ENCODE measurements around the gene MSANTD3. TPM values are rescaled to one million over a fixed set of nuclear protein-coding genes. Genes with fewer than 3 reads are reported as not detected.

Gene MSANTD3
- total RNA-seq, 5 donors from 2014 or later (not counting 1 experiment from before 2014, with no cell fraction given): 7.7 to 15.3 (median 13.1) TPM

- POLR2A ChIA-PET: interaction anchor here in 1 of 2 donors (0.7 kb wide), 1 partner anchor 70 kb away, joined by 3 read pairs; no protein-coding TSS in a partner anchor
- H3K4me1 Mint-ChIP-seq: no peaks in the 10 kb centered on the region
- no peaks in the 10 kb centered on the region for H3K27me3 ChIP-seq (replicated peaks in 1 of 2; ENCODE audit: control insufficient read depth in 2 of 2, extremely low read depth in 1 of 2, insufficient read depth in 2 of 2, low read length in 1 of 2)
These were observed 29.2 kb upstream of the MSANTD3 start for GRCh38 chr9:100397529-100398266.

GRCh38 chr9:100401042-100401441 lies 25.9 kb upstream of the MSANTD3 start:
- no peak for DNase-seq
- WGBS (ENCODE audit: insufficient coverage): 86% methylated on average over 1 of the region's 1 CpG
- H3K9me3 ChIP-seq: no peaks in the 10 kb centered on the region
- CTCF ChIA-PET: interaction anchor here in 1 of 2 donors (0.6 to 0.8 kb wide), 2 partner anchors 58 to 1423 kb away, joined by 3 to 4 read pairs; no protein-coding TSS in a partner anchor
- Mint-ChIP-seq H3K4me3 (no peak overlapping the region), H3K4me1 (no peaks in the 10 kb centered on the region), H3K9me3 (no peaks in the 10 kb centered on the region), H3K27me3 (peaks cover 10 to 13% of the 10 kb centered on the region in 2 donors), H3K36me3 (no peaks in the 10 kb centered on the region), H3K27ac (no peak overlapping the region)
- no peak overlapping the region for H3K27ac ChIP-seq (ENCODE audit: low read length)
- POLR2A ChIA-PET: no interaction called here
- H3K4me3 ChIP-seq (ENCODE audit: control insufficient read depth in 1 of 2, extremely low read depth in 1 of 2, low read length in 1 of 2): no peak overlapping the region
- ATAC-seq (replicated peaks in 1 of 4): no peak
- peaks cover 0 to 5% of the 10 kb centered on the region in 2 experiments for H3K27me3 ChIP-seq (replicated peaks in 1 of 2; ENCODE audit: control insufficient read depth in 2 of 2, extremely low read depth in 1 of 2, insufficient read depth in 2 of 2, low read length in 1 of 2)
- no peaks in the 10 kb centered on the region for H3K36me3 ChIP-seq (ENCODE audit: control insufficient read depth in 2 of 2, extremely low read depth in 1 of 2, insufficient read depth in 1 of 2, low read length in 1 of 2)
- H3K4me1 ChIP-seq (ENCODE audit: control insufficient read depth in 1 of 2, extremely low read depth in 1 of 2, insufficient read depth in 2 of 2, low read length in 2 of 2): no peaks in the 10 kb centered on the region

More at GRCh38 chr9:100397529-100398266, 29.2 kb upstream of the MSANTD3 start:
- no peaks in the 10 kb centered on the region for H3K4me1 ChIP-seq (ENCODE audit: control insufficient read depth in 1 of 2, extremely low read depth in 1 of 2, insufficient read depth in 2 of 2, low read length in 2 of 2)
- CTCF ChIA-PET: interaction anchor here (0.6 to 0.7 kb wide), 2 partner anchors 27 to 58 kb away, joined by 5 to 7 read pairs; no protein-coding TSS in a partner anchor
- no peak overlapping the region for H3K27ac ChIP-seq (ENCODE audit: low read length)
- Mint-ChIP-seq H3K27ac (no peak overlapping the region), H3K4me3 (no peak overlapping the region), H3K9me3 (no peaks in the 10 kb centered on the region), H3K36me3 (no peaks in the 10 kb centered on the region), H3K27me3 (peaks cover 3 to 5% of the 10 kb centered on the region in 2 donors)
- no peak for ATAC-seq (replicated peaks in 1 of 4)
- H3K9me3 ChIP-seq: no peaks in the 10 kb centered on the region
- H3K36me3 ChIP-seq (ENCODE audit: control insufficient read depth in 2 of 2, extremely low read depth in 1 of 2, insufficient read depth in 1 of 2, low read length in 1 of 2): no peaks in the 10 kb centered on the region
- H3K4me3 ChIP-seq (ENCODE audit: control insufficient read depth in 1 of 2, extremely low read depth in 1 of 2, low read length in 1 of 2): no peak overlapping the region
- 80% methylated on average over 1 of the region's 3 CpGs for WGBS (ENCODE audit: insufficient coverage)
- no peak for DNase-seq

GRCh38 chr9:100406962-100407361 lies 20.0 kb upstream of the MSANTD3 start:
- ChIA-PET CTCF (interaction anchor here in 1 of 2 donors (0.6 kb wide), 1 partner anchor 1270 kb away, joined by 4 read pairs; no protein-coding TSS in a partner anchor), POLR2A (interaction anchor here (0.5 to 0.6 kb wide), 3 partner anchors 18 to 149 kb away, joined by 3 to 9 read pairs (median 8); no protein-coding TSS in a partner anchor)
- 100% methylated on average over 1 of the region's 1 CpG for WGBS (ENCODE audit: insufficient coverage)

GRCh38 chr9:100408546-100409175 lies 18.3 kb upstream of the MSANTD3 start:
- 80% methylated on average over 1 of the region's 5 CpGs for WGBS (ENCODE audit: insufficient coverage)
- Mint-ChIP-seq H3K36me3 (no peaks in the 10 kb centered on the region), H3K9me3 (peaks cover 0 to 3% (median 0%) of the 10 kb centered on the region in 3 donors), H3K27ac (no peak overlapping the region), H3K4me1 (peaks cover 13 to 14% (median 13%) of the 10 kb centered on the region in 3 donors), H3K27me3 (peaks cover 16 to 27% of the 10 kb centered on the region in 2 donors), H3K4me3 (no peak overlapping the region)
- ATAC-seq (replicated peaks in 1 of 4): no peak
- Histone ChIP-seq H3K36me3 (ENCODE audit: control insufficient read depth in 2 of 2, extremely low read depth in 1 of 2, insufficient read depth in 1 of 2, low read length in 1 of 2) (no peaks in the 10 kb centered on the region), H3K9me3 (no peaks in the 10 kb centered on the region), H3K27me3 (replicated peaks in 1 of 2; ENCODE audit: control insufficient read depth in 2 of 2, extremely low read depth in 1 of 2, insufficient read depth in 2 of 2, low read length in 1 of 2) (peaks cover 0 to 6% of the 10 kb centered on the region in 2 experiments), H3K4me3 (ENCODE audit: control insufficient read depth in 1 of 2, extremely low read depth in 1 of 2, low read length in 1 of 2) (no peak overlapping the region), H3K27ac (ENCODE audit: low read length) (no peak overlapping the region), H3K4me1 (ENCODE audit: control insufficient read depth in 1 of 2, extremely low read depth in 1 of 2, insufficient read depth in 2 of 2, low read length in 2 of 2) (peaks cover 10 to 12% of the 10 kb centered on the region in 2 experiments)
- no peak for DNase-seq
- CTCF ChIA-PET: no interaction called here
- POLR2A ChIA-PET: interaction anchor here in 1 of 2 donors (0.6 kb wide), 1 partner anchor 1409 kb away, joined by 6 read pairs; no protein-coding TSS in a partner anchor

More at GRCh38 chr9:100406962-100407361, 20.0 kb upstream of the MSANTD3 start:
- Mint-ChIP-seq H3K4me3 (no peak overlapping the region), H3K36me3 (no peaks in the 10 kb centered on the region), H3K4me1 (peaks cover 10 to 12% (median 11%) of the 10 kb centered on the region in 3 donors), H3K27ac (no peak overlapping the region), H3K9me3 (no peaks in the 10 kb centered on the region), H3K27me3 (peaks cover 21 to 27% of the 10 kb centered on the region in 2 donors)
- ATAC-seq (replicated peaks in 1 of 4) (no peak), DNase-seq (no peak)
- Histone ChIP-seq H3K27me3 (replicated peaks in 1 of 2; ENCODE audit: control insufficient read depth in 2 of 2, extremely low read depth in 1 of 2, insufficient read depth in 2 of 2, low read length in 1 of 2) (peaks cover 0 to 8% of the 10 kb centered on the region in 2 experiments), H3K9me3 (no peaks in the 10 kb centered on the region), H3K36me3 (ENCODE audit: control insufficient read depth in 2 of 2, extremely low read depth in 1 of 2, insufficient read depth in 1 of 2, low read length in 1 of 2) (no peaks in the 10 kb centered on the region), H3K27ac (ENCODE audit: low read length) (no peak overlapping the region), H3K4me1 (ENCODE audit: control insufficient read depth in 1 of 2, extremely low read depth in 1 of 2, insufficient read depth in 2 of 2, low read length in 2 of 2) (peaks cover 8 to 9% of the 10 kb centered on the region in 2 experiments), H3K4me3 (ENCODE audit: control insufficient read depth in 1 of 2, extremely low read depth in 1 of 2, low read length in 1 of 2) (no peak overlapping the region)

- Mint-ChIP-seq H3K27me3 (peaks cover 16 to 27% of the 10 kb centered on the region in 2 donors), H3K9me3 (peaks cover 0 to 3% (median 0%) of the 10 kb centered on the region in 3 donors), H3K4me1 (peaks cover 13 to 14% (median 13%) of the 10 kb centered on the region in 3 donors), H3K4me3 (no peak overlapping the region), H3K36me3 (no peaks in the 10 kb centered on the region), H3K27ac (no peak overlapping the region)
- WGBS (ENCODE audit: insufficient coverage): no CpG with 5 or more reads among the region's 1 CpG
- H3K4me3 ChIP-seq (ENCODE audit: control insufficient read depth in 1 of 2, extremely low read depth in 1 of 2, low read length in 1 of 2): no peak overlapping the region
- peaks cover 10 to 12% of the 10 kb centered on the region in 2 experiments for H3K4me1 ChIP-seq (ENCODE audit: control insufficient read depth in 1 of 2, extremely low read depth in 1 of 2, insufficient read depth in 2 of 2, low read length in 2 of 2)
- POLR2A ChIA-PET: interaction anchor here in 1 of 2 donors (0.7 kb wide), 1 partner anchor 1171 kb away, joined by 15 read pairs; no protein-coding TSS in a partner anchor
- H3K36me3 ChIP-seq (ENCODE audit: control insufficient read depth in 2 of 2, extremely low read depth in 1 of 2, insufficient read depth in 1 of 2, low read length in 1 of 2): no peaks in the 10 kb centered on the region
- no peak overlapping the region for H3K27ac ChIP-seq (ENCODE audit: low read length)
- peaks cover 0 to 3% of the 10 kb centered on the region in 2 experiments for H3K27me3 ChIP-seq (replicated peaks in 1 of 2; ENCODE audit: control insufficient read depth in 2 of 2, extremely low read depth in 1 of 2, insufficient read depth in 2 of 2, low read length in 1 of 2)
- H3K9me3 ChIP-seq: no peaks in the 10 kb centered on the region
- CTCF ChIA-PET: no interaction called here
- no peak for ATAC-seq (replicated peaks in 1 of 4)
- no peak for DNase-seq
These were observed 17.8 kb upstream of the MSANTD3 start for GRCh38 chr9:100409176-100409556.
